Measurements from ENCODE around the gene FAM174A.
A peak's percentile ranks its signal among the peaks of the same experiment; 100 is the strongest.

Gene FAM174A

GRCh38 chr5:100535060-100536005 is at the start of gene FAM174A:
TSS of gene FAM174A (plus strand) at chr5:100535374. CDS start at chr5:100535531, 157 bp downstream.
- DNase-seq = peak; percentile 97 to 99 (median 98)

- DNase-seq = peak in 1 of 3 experiments; percentile 15
Observed at GRCh38 chr5:100493996-100494395, 41.2 kb upstream of the FAM174A start.

GRCh38 chr5:100496296-100496695 is 38.9 kb upstream of the FAM174A start:
- peak in 2 of 3 experiments; percentile 22 to 48 for DNase-seq

GRCh38 chr5:100502684-100503083 is 32.5 kb upstream of the FAM174A start:
- no peak for DNase-seq

GRCh38 chr5:100505984-100506670 is 29.0 kb upstream of the FAM174A start:
- DNase-seq = no peak

GRCh38 chr5:100516285-100516684 is 18.9 kb upstream of the FAM174A start:
- DNase-seq = peak in 1 of 3 experiments; percentile 13

GRCh38 chr5:100517301-100517974 is 17.7 kb upstream of the FAM174A start:
- DNase-seq = peak; percentile 83 to 95 (median 88)

- DNase-seq = no peak
Observed at GRCh38 chr5:100518377-100518776, 16.8 kb upstream of the FAM174A start.

- no peak for DNase-seq
Observed at GRCh38 chr5:100519075-100519474, 16.1 kb upstream of the FAM174A start.

GRCh38 chr5:100520348-100520747 is 14.8 kb upstream of the FAM174A start:
- no peak for DNase-seq

- DNase-seq = peak in 1 of 3 experiments; percentile 21
Observed at GRCh38 chr5:100537946-100538345, 2.8 kb downstream of the FAM174A start.

- DNase-seq = no peak
Observed at GRCh38 chr5:100539519-100539918, 4.3 kb downstream of the FAM174A start.

- DNase-seq = no peak
Observed at GRCh38 chr5:100542086-100542485, 6.9 kb downstream of the FAM174A start.

- no peak for DNase-seq
Observed at GRCh38 chr5:100546001-100546400, 10.8 kb downstream of the FAM174A start.

GRCh38 chr5:100550531-100551051 is 15.4 kb downstream of the FAM174A start:
- DNase-seq = no peak

GRCh38 chr5:100551183-100551582 is 16.0 kb downstream of the FAM174A start:
- no peak for DNase-seq

- DNase-seq = no peak
Observed at GRCh38 chr5:100553209-100553608, 18.0 kb downstream of the FAM174A start.

GRCh38 chr5:100560860-100561259 is 25.7 kb downstream of the FAM174A start:
- DNase-seq = no peak

- no peak for DNase-seq
Observed at GRCh38 chr5:100562821-100563220, 27.6 kb downstream of the FAM174A start.

- no peak for DNase-seq
Observed at GRCh38 chr5:100566382-100567141, 31.4 kb downstream of the FAM174A start.

- DNase-seq = no peak
Observed at GRCh38 chr5:100574716-100575115, 39.5 kb downstream of the FAM174A start.

- no peak for DNase-seq
Observed at GRCh38 chr5:100575815-100576214, 40.6 kb downstream of the FAM174A start.
